ENCODE results near the gene CXCL17.
"Not testable (repeated sequence)": the region's sequence is repeated elsewhere in the genome, so short reads cannot be mapped to it uniquely, and the experiment has no call there.

Gene CXCL17

GRCh38 chr19:42465827-42466280 lies 23.1 kb upstream of the CXCL17 start:
- Histone ChIP-seq H3K4me3 (ENCODE audit: severe bottlenecking) (no peak overlapping the region), H3K27ac (ENCODE audit: poor library complexity, severe bottlenecking) (no peak overlapping the region), H3K9me3 (ENCODE audit: severe bottlenecking) (no peaks in the 10 kb centered on the region), H3K27me3 (ENCODE audit: insufficient read depth, poor library complexity, severe bottlenecking) (no peaks in the 10 kb centered on the region), H3K36me3 (ENCODE audit: low read depth) (no peaks in the 10 kb centered on the region), H3K4me1 (ENCODE audit: insufficient read depth, poor library complexity, severe bottlenecking) (peaks cover 2% of the 10 kb centered on the region)
- ATAC-seq (ENCODE audit: low read depth) (no peak), DNase-seq (ENCODE audit: low spot score) (no peak)
- no peak for TF ChIP-seq CTCF (IDR thresholded peaks at IDR 0.05; ENCODE audit: poor library complexity, severe bottlenecking)

GRCh38 chr19:42461700-42462324 lies 19.1 kb upstream of the CXCL17 start:
- H3K27me3 ChIP-seq (ENCODE audit: insufficient read depth, poor library complexity, severe bottlenecking) = no peaks in the 10 kb centered on the region
- ATAC-seq (ENCODE audit: low read depth) (no peak), DNase-seq (ENCODE audit: low spot score) (no peak)
- no peak overlapping the region for H3K4me3 ChIP-seq (ENCODE audit: severe bottlenecking)
- no peak for TF ChIP-seq CTCF (IDR thresholded peaks at IDR 0.05; ENCODE audit: poor library complexity, severe bottlenecking)
- no peaks in the 10 kb centered on the region for H3K36me3 ChIP-seq (ENCODE audit: low read depth)
- peaks cover 2% of the 10 kb centered on the region for H3K4me1 ChIP-seq (ENCODE audit: insufficient read depth, poor library complexity, severe bottlenecking)
- no peaks in the 10 kb centered on the region for H3K9me3 ChIP-seq (ENCODE audit: severe bottlenecking)
- H3K27ac ChIP-seq (ENCODE audit: poor library complexity, severe bottlenecking) = no peak overlapping the region

GRCh38 chr19:42461231-42461630 lies 18.5 kb upstream of the CXCL17 start:
- not testable (repeated sequence) for ATAC-seq (ENCODE audit: low read depth); H3K9me3 ChIP-seq (ENCODE audit: severe bottlenecking); H3K36me3 ChIP-seq (ENCODE audit: low read depth); H3K27me3 ChIP-seq (ENCODE audit: insufficient read depth, poor library complexity, severe bottlenecking); H3K4me3 ChIP-seq (ENCODE audit: severe bottlenecking); H3K27ac ChIP-seq (ENCODE audit: poor library complexity, severe bottlenecking); H3K4me1 ChIP-seq (ENCODE audit: insufficient read depth, poor library complexity, severe bottlenecking); DNase-seq (ENCODE audit: low spot score)

GRCh38 chr19:42459926-42460325 lies 17.2 kb upstream of the CXCL17 start:
- ATAC-seq (ENCODE audit: low read depth) (no peak), DNase-seq (ENCODE audit: low spot score) (no peak)
- no peaks in the 10 kb centered on the region for H3K9me3 ChIP-seq (ENCODE audit: severe bottlenecking)
- H3K4me1 ChIP-seq (ENCODE audit: insufficient read depth, poor library complexity, severe bottlenecking) = peaks cover 13% of the 10 kb centered on the region
- no peaks in the 10 kb centered on the region for H3K36me3 ChIP-seq (ENCODE audit: low read depth)
- no peak overlapping the region for H3K27ac ChIP-seq (ENCODE audit: poor library complexity, severe bottlenecking)
- no peak for TF ChIP-seq CTCF (IDR thresholded peaks at IDR 0.05; ENCODE audit: poor library complexity, severe bottlenecking)
- no peaks in the 10 kb centered on the region for H3K27me3 ChIP-seq (ENCODE audit: insufficient read depth, poor library complexity, severe bottlenecking)
- no peak overlapping the region for H3K4me3 ChIP-seq (ENCODE audit: severe bottlenecking)

GRCh38 chr19:42455621-42456081 lies 12.9 kb upstream of the CXCL17 start:
- H3K27me3 ChIP-seq (ENCODE audit: insufficient read depth, poor library complexity, severe bottlenecking) = no peaks in the 10 kb centered on the region
- H3K9me3 ChIP-seq (ENCODE audit: severe bottlenecking) = no peaks in the 10 kb centered on the region
- H3K4me1 ChIP-seq (ENCODE audit: insufficient read depth, poor library complexity, severe bottlenecking) = peaks cover 13% of the 10 kb centered on the region
- DNase-seq (ENCODE audit: low spot score) (peak; percentile 76), ATAC-seq (ENCODE audit: low read depth) (peak; percentile 100)
- no peak overlapping the region for H3K4me3 ChIP-seq (ENCODE audit: severe bottlenecking)
- no peaks in the 10 kb centered on the region for H3K36me3 ChIP-seq (ENCODE audit: low read depth)
- no peak for TF ChIP-seq CTCF (IDR thresholded peaks at IDR 0.05; ENCODE audit: poor library complexity, severe bottlenecking)
- peak overlapping the region; percentile 63 for H3K27ac ChIP-seq (ENCODE audit: poor library complexity, severe bottlenecking)

All from RWPE2 (cell line).